NCI-H1930 (cell line): ENCODE data around the gene DCAF8.
A peak's percentile ranks its signal among the peaks of the same experiment; 100 is the strongest.
"Not testable (repeated sequence)": the region's sequence is repeated elsewhere in the genome, so short reads cannot be mapped to it uniquely, and the experiment has no call there.

Experiments used
- DNase-seq, 2 experiments: peaks; one replicate each; lab custom pipeline; 2025; lab: John Stamatoyannopoulos, UW

Gene DCAF8

DNA sequence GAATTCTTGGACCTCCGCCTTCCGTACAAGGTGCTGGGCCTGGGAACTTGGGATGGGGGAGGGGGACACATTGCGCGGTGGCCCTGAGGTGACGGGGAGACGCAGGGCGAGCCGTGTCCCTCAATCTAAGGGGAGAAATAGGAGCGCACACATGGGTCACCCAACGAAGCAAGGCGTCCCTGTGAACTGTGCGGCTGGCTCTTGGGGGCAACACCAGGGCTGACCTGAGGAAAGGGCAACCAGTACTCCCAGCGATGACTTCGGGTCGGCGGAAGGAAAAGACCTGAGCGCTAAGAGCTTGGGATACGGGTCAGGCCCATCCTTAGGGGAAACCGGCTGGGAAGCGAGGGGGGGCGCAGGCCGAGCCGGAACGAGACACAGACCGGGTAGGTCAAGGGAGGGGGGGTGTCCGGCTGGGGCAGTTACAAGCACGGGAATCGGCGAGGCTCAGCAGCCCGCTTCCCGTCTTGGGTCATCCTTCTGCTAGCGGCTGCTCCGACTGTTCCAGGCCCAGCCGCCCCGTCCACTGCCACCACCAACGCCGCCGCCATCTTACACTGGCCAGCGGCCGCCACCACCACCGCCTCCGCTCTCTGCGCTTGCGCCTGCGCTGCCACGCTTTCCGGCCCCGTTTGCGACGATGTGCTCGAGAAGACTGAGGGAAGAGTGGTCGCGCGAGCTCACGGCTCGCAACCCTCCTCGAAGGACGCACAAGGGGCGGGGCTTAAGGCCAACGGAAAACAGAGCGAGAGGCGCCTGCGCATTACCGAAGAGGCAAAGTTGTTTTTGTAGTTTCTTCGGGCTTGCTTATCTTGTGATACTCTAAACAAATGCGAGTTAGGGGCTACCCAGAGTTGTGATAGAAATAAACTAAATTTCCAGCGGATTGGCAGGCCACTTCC, at the start of gene DCAF8:
Gene DCAF8, minus strand, starts transcription at position 657 of the 902 bp plus-strand sequence. CDS start 18,541 bp downstream, outside the sequence.
- peak; percentile 97 for DNase-seq

DNA sequence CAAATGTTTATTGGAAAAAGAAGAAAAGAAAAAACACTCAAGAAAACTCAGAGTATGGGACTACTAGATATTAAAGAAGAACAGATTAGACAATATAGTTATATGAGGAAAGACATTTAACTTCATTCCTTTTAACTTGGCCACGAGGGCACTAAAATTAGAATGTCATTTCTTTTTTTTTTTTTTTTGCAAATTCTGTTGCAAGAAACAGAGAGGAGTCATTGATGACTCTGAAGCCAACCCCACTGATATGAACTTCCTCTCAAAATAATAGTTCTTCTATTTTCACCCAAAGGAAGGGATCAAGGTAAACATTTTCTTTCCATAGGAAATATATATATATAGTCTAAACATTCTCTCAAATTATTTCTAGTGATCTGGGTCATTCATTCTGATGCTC, 47.2 kb upstream of the DCAF8 start:
- no peak for DNase-seq

DNA sequence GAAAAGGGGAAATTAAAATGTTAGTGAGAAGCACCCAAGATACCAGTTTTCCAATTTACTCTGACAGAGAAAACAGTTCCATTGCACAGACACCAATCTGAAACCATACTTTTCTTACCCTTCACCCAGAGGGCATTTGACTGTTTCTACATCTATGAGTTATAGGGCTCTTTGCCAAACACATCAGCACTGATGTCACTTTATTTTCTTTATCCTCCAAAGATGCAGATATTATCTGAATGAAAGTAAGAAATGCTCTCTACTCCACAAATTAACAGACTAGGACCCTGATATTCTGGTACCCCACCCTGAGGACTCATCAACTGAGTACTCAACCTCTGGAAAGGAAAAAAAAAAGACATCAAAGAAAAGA, 46.8 kb upstream of the DCAF8 start:
- no peak for DNase-seq

DNA sequence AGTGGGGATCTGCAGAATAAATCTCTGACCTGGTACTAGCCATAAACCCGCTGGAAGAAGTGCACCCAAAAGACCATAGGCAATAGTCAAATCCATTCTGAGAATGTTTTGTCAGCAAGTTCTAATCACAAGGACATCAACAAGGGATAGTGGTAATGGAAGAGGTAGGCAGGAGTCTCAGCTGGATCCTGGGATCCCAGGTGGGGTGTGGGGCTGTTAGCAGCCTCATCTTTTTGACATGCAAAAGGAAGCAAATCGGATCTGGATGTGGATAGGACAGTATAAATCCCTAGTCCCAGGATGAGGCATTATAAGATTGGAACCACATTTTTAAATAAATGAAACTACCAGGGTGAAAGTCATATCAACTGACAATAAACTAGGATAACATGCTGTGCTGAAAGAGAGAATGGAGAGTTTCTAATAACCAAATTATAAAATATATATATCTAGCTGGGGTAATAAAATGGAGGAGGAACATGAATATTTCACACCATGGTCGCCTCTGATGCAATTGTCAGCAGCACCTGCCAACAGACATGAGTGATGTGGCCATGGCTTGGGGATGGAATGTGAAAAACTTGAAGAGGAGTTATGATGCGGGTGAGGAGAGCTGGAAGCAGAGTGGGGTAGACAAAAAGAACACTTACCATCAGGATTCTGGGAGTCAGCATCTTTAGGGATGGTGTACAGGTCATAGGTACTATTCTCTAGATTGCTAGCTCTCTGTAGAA, 46.3 kb upstream of the DCAF8 start:
- DNase-seq = no peak

DNA sequence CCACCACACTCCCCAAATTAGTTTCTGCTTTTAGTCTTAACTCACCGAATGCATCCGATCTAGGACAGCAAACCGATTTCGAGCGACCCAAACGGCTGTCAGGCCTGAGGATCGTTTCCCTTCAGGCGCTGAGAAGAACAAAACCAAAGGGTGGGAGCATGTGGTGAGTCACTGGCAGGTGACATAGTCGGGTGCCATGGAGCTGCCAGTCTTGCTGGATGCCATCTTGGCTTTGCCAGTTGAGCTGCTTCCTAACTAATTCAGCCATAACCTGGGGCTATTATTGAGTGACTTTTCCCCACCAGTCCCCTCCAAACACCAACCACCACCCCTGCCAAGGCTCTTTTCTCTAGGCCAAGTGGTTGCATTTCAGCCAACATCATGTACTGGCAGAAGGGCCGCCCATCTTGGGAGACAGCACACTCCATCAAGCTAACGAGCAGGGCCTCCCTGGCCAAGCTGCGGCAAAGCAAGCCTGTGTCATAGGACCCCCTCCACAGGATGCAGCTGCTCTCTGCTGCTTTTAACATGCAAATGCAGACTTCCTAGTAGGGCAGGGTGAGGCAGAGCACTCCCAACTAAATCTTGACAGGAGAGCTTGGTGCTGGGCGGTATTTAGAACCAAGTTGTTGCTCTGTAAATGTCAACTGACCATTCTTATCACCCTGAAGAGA, 44.9 kb upstream of the DCAF8 start:
- no peak for DNase-seq

DNA sequence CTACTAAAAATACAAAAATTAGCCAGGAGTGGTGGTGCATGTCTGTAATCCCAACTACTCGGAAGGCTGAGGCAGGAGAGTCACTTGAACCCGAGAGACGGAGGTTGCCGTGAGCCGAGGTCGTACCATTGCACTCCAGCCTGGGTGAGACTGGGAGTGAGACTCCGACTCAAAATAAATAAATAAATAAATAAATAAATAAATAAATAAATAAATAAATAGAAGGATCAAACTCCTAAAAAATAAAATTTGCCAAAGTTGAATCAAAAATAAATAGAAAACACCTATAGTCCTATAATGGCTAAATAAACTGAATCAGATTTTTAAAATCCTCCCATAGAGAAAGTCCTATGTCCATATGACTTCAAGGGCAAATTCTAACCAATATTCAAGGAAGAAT, 37.8 kb upstream of the DCAF8 start:
- no peak for DNase-seq

DNA sequence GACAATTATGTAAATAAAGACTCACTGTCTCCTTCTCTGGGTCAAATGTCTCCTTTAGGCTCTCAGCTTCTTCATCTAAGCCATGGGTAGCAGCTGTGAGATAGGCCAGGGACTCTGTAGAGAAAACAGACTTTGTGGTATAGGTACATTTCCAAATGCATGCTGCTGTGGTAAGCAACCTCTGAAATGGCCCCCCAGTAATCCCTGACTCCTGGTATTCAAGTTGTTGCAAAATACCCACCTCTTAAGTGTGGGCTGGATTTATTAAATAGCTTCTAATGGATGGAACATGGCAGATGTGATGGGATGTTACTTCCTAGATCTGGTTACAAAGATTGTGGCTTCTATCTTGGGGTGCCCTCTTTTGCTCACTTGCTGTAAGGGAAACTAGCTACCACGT, 33.7 kb upstream of the DCAF8 start:
- no peak for DNase-seq

DNA sequence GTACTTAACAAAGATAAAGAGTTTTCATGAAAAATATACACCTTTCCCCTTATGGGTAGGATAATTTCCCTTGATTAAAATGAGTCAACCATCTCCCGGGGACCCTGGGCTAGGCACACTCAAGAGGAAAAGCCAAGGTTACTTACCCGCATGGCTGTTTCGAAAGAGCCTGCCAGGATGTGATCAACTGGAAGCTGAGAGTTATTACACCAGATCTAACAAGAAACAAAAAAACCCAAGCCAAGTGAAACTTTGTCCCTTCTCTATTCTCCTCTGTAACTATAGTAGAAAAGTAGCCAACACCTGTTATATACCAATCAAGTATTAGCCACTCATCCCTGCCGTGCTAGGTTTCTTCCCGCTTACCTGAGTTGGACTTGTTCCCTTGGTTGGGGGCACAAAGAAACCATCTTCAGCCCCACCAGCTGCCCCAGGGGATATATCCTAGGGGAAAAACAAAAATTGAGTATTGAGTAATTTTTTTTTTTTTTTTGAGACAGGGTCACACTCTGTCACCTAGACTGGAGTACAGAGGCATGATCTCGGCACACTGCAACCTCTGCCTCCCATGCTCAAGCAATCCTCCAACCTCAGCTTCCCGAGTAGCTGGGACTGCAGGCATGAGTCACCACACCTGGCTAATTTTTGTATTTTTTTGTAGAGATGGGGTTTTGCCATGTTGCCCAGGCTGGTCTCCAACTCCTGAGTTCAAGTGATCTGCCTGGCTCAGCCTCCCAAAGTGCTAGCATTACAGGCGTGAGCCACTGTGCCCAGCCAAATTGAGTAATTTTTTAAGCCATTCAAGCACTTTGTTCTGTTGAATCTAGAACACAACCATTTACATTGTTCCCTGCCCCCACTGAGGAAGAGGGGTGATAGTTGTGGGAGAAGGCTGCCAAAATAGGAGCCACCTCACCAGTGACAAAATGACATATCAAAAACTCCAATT, 30.9 kb upstream of the DCAF8 start:
- no peak for DNase-seq

DNA sequence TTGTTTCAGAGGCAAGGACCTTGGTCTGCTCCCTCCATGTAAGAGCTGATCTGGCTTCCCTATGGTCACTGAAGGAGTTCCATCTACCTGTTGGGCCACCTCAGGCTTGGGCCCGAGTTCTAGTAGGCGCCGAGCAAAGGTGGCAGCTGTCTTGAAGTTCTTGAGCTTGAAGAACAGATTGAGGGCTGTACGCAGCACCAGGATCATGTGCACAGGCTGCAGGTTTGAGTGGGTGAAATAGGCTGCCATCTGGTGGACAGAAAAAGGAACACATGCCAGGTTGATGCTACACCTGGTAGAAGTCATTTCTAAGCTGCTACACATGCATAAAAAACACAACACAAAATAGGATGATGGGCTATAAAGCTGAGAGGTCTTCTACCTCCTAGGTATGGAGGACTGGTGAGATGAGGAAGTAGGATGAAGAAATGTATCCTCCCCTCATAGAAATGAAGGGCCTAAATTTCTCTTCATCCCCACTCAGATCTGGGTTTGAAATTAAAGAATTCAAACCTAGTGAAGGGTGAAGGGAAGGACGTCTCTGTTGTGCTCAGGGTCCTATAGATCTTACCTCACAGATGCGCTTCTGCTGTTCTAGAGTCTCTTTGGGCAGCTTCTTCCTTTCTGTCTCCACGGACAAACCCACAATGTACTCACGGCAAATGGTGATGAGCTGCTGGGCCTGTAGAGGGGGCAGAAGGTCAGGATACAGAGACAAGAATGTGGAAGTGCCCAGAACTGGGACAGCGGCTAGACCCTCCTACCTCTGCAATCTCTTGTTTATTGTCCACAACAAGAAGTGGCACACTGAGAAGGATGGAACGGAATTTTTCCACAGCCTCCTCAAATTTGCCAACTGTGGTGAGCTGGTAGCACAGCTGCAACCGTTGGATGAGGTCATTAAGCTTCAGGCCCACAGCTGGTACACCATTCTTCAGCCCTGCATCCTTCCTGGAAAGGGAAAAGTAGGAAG, 29.2 kb upstream of the DCAF8 start:
- peak; percentile 22 to 38 for DNase-seq

DNA sequence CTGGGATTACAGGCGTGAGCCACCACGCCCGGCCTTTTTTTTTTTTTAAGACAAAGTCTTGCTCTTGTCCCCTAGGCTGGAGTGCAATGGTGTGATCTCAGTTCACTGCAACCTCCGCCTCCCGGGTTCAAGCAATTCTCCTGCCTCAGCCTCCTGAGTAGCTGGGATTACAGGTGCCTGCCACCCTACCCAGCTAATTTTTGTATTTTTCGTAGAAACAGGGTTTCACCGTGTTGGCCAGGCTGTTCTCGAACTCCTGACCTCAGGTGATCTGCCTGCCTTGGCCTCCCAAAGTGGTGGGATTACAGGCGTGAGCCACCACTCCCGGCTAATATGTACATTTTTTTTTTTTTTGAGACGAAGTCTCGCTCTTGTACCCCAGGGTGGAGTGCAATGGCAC, 25.4 kb upstream of the DCAF8 start:
- not testable (repeated sequence) for DNase-seq

DNA sequence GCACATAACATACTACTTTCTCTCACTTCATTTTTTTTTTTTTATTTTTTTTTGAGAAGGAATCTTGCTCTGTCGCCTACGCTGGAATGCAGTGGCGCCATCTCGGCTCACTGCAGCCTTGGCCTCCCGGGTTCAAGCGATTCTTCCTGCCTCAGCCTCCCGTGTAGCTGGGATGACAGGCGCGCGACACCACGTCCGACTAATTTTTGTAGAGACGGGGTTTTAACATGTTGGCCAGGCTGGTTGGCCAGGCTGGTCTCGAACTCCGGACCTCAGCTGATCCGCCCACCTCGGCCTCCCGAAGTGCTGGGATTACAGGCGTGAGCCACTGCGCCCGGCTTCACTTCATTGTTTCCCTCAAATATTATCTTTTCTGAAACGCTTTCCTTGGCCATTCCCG, 23.2 kb upstream of the DCAF8 start:
- no peak for DNase-seq

DNA sequence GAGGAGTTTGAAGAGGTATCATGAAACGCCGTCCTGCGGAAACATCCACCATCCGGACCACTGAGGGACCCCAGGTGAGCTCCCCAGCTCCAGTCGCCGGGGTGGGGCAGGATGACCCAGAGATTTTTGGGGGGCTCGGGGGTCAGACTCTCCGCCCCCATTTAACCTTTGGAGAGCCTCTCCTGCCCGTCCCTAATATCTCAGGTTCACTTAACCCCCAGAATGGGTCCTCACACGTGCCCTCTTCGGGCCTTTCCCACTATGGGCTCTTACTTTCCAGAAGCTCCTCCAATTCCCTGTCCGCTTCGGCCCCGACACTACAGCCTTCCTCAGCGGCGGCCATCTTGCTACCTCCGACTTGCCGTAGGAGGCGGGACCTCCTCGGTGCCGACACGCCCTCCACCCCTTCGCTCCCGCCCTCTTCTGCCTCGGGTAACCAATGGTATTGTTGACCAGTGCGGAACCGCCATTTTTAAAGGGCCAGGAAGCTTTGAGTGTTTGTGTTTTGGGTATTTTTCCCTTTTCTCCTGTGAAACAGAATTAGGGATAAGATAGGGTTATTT, 22.5 kb upstream of the DCAF8 start, which contains the start of gene PEX19:
Gene PEX19, minus strand, starts transcription at position 352 of the 563 bp plus-strand sequence. Its CDS starts 9 bp downstream, at position 343.
- DNase-seq = peak; percentile 79 to 86

DNA sequence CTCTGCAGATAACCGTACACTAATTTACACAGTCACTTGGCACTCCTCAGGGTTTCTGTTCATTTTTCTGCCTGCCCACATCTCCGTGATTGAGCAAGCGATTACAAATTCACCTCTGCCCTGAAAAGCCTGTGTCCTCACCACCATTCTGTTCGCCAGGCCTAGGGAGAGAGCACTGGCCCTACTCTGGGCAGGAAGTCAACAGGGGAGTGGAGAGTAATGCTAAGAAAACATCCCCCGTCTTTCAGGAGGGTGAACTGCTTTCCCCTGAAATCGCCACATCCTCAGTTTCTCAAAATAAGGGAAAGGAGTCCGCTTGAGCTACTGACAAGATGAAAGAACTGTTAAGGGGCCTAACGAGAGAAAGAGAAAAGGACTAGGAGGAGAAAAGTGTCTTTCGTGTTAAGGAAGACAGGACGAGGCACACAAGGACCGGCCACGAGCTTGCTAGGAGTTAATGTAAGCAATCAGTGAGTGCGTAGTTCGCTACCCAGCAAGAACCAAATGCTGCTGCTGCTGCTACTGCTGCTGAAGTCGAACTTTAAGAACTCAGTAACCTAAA, 22.0 kb upstream of the DCAF8 start:
- no peak for DNase-seq

DNA sequence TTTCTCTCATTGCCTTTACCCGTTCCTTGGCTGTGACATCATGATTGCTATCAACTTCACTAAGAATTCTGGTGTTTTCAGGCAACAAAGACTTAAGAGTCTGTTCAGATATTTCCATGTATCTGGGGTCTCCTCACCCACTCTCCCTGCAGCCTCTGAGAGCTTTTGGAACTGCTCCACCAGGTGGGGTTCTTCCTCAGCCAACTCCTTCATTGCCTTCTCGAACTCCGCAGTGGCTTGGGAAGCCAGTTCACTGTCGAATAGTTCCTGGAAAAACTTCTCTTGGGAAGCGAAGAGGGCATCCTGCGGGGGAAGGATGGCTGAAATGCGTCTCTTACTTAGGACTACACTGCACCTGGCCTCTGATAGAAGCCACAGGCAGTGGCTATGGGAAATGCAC, 20.5 kb upstream of the DCAF8 start:
- DNase-seq = no peak

DNA sequence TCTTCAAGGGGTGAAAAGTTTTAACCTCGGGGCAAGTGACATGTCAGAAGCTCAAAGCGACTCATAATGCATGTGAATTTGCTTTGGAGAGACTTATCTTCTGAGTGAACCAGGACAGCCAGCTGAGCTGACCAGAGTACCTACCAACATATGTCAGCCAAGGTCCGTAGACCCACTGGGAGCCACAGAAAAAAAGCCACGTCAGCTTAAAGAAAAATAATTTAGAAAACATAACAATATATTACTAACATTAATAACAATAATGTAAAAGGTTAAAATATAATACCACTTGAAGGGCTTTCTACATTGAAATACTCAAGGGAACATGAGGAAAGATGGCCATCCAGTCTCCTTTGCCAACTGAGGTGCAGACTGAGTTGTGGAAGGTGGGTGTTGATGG, 15.6 kb upstream of the DCAF8 start:
- no peak for DNase-seq

DNA sequence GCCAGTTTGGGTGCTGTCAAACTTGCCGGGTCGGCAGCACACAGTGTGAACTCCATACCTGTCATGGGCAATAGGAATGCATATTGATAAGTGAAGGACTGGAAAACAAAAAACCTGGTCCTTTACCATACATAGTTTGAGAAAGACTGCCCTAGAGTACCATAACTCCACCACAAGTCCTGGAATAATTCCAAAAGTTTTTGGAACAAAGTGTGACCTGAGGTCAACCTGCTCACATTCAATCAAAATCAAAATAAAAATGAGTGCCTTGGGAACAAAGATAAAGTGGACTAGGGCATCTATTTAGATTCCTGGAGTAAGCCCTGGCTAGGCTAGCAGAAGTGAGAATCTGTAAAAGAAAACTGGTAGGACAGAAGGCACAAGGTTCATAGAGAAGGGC, 15.0 kb upstream of the DCAF8 start:
- DNase-seq = no peak

DNA sequence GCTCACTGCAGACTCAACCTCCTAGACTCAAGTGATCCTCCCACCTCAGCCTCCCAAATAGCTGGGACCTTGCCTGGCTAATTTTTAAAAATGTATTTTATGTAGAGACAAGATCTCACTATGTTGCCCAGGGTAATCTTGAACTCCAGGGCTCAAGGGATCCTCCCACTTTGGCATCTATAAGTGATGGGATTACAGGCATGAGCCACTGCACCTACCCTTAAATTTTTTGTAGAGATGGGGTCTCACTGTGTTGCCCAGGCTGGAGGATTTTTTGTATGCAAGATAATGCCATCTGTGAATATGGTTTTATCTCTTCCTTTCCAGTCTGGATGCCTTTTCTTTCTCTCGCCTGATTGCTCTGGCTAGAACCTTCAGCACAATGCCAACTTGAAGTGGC, 8.7 kb upstream of the DCAF8 start:
- no peak for DNase-seq

DNA sequence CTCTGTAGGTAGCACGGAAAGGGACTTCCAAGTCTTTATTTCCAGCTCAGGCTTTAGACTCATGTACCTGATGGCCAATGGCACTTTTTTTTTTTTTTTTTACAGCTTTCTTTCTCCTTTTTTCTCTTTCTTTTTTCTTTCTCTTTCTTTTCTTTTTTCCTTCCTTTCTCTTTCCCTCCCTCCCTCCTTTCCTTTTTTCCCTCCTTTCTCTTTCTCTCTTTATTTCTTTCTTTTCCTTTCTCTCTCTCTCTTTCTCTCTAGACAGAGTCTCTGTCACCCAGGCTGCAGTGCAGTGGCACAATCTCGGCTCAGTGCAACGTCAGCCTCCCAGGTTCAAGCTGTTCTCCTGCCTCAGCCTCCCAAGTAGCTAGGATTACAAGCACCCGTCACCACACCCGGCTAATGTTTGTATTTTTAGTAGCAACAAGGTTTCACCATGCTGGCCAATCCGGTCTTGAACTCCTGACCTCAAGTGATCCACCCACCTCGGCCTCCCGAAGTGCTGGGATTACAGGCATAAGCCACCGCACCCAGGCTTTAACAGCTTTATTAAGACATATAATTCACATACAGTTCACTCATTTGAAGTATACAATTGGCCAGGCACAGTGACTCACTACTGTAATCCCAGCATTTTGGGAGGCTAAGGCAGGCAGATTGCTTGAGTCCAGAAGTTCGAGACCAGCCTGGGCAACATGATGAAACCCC, 5.1 kb upstream of the DCAF8 start:
- no peak for DNase-seq

DNA sequence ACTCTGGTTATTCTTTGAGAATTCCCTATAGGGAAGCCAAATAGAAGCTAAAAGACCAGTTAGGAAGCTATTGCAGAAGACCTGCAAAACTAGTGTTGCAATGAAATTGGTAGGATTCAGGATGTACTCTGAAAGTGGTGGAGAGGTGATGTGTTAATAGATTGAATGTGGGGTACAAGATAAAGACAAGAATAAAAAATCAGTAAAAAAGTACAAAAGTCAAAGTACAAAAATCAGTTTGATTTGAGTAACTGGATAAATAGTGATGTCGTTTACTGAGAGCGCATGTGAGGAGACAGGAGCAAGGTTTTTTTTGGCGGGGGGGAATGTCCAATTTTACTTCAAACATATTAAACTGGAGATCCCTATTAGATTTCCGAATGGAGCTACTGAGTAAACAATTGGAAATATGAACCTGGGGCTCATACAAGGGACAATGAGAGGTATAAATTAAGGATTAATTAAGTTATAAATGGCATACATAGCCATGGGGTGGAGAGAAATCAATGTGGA, 2.5 kb upstream of the DCAF8 start:
- no peak for DNase-seq
